ENCODE data around the gene ADCY10. TPM values are rescaled to one million over a fixed set of nuclear protein-coding genes. Genes with fewer than 3 reads are reported as not detected.

Gene ADCY10
- total RNA-seq, 1 donor from 2014 or later = not detected

GRCh38 chr1:167765496-167765895, 148.4 kb downstream of the ADCY10 start:
- H3K9me3 ChIP-seq = no peaks in the 10 kb centered on the region
- H3K4me3 ChIP-seq = no peak overlapping the region
- DNase-seq (ENCODE audit: extremely low spot score in 2 of 2) = no peak
- peaks cover 0 to 23% of the 10 kb centered on the region in 2 donors for H3K36me3 ChIP-seq
- H3K4me1 ChIP-seq = peaks cover 21% of the 10 kb centered on the region
- H3K27me3 ChIP-seq = no peaks in the 10 kb centered on the region
- intact Hi-C loops (cut with DNase I) = no loop called here
- H3K27ac ChIP-seq = no peak overlapping the region
- TF ChIP-seq POLR2A (IDR thresholded peaks at IDR 0.05) = no peak
- TF ChIP-seq, protein P1, sequence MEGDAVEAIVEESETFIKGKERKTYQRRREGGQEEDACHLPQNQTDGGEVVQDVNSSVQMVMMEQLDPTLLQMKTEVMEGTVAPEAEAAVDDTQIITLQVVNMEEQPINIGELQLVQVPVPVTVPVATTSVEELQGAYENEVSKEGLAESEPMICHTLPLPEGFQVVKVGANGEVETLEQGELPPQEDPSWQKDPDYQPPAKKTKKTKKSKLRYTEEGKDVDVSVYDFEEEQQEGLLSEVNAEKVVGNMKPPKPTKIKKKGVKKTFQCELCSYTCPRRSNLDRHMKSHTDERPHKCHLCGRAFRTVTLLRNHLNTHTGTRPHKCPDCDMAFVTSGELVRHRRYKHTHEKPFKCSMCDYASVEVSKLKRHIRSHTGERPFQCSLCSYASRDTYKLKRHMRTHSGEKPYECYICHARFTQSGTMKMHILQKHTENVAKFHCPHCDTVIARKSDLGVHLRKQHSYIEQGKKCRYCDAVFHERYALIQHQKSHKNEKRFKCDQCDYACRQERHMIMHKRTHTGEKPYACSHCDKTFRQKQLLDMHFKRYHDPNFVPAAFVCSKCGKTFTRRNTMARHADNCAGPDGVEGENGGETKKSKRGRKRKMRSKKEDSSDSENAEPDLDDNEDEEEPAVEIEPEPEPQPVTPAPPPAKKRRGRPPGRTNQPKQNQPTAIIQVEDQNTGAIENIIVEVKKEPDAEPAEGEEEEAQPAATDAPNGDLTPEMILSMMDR (IDR thresholded peaks at IDR 0.05) = no peak
- no peak for TF ChIP-seq POLR2AphosphoS5 (IDR thresholded peaks at IDR 0.05; ENCODE audit: insufficient read depth in 1 of 2, low read depth in 1 of 2)

GRCh38 chr1:167764458-167765330, 149.2 kb downstream of the ADCY10 start:
- Histone ChIP-seq H3K4me1 (peaks cover 21% of the 10 kb centered on the region), H3K27me3 (no peaks in the 10 kb centered on the region), H3K4me3 (no peak overlapping the region), H3K27ac (no peak overlapping the region), H3K36me3 (peaks cover 0 to 23% of the 10 kb centered on the region in 2 donors), H3K9me3 (no peaks in the 10 kb centered on the region)
- no peak for TF ChIP-seq POLR2A (IDR thresholded peaks at IDR 0.05)
- TF ChIP-seq, protein P1 (IDR thresholded peaks at IDR 0.05) = no peak
- TF ChIP-seq POLR2AphosphoS5 (IDR thresholded peaks at IDR 0.05; ENCODE audit: insufficient read depth in 1 of 2, low read depth in 1 of 2) = no peak
- DNase-seq (ENCODE audit: extremely low spot score in 2 of 2) = no peak
- intact Hi-C loops (cut with DNase I) = no loop called here

DNA sequence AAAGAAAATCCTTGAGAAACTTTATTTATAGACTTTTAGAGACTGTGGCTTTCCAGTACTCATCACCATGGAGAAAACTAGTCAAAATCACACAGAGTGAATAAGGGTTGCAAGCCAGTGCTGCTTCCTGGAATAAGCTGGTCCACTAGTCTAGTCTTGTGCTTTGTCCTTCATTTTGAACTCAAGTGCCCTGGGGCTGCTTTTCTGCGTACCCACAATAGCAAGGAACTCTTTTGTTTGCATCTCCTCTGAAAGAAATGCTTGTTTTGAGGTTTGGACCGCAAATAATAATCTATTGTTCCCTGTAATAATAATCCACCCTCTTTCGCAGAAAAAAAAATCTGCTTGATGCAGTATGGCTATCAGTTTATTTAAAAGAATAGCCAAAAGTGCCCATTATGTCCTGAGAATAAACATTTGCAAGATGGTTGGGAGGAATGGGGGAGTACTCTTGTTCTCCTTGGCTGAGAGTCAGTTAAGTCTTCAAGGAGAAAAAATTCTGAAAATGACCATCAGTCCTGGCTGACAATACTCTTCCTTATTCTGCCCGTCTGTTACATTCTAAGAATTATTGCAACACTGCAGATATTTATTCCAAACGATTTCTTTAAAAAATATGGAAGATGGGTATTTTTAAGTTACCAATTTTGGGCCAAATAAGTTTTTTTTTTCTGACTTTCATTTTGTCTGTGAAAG, 150.3 kb downstream of the ADCY10 start:
- H3K4me1 ChIP-seq = peaks cover 21% of the 10 kb centered on the region
- H3K27ac ChIP-seq = no peak overlapping the region
- no peak for DNase-seq (ENCODE audit: extremely low spot score in 2 of 2)
- H3K36me3 ChIP-seq = peaks cover 0 to 18% of the 10 kb centered on the region in 2 donors
- no peaks in the 10 kb centered on the region for H3K9me3 ChIP-seq
- TF ChIP-seq, protein P1 (IDR thresholded peaks at IDR 0.05) = no peak
- no peak for TF ChIP-seq POLR2AphosphoS5 (IDR thresholded peaks at IDR 0.05; ENCODE audit: insufficient read depth in 1 of 2, low read depth in 1 of 2)
- no peak for TF ChIP-seq POLR2A (IDR thresholded peaks at IDR 0.05)
- H3K27me3 ChIP-seq = no peaks in the 10 kb centered on the region
- intact Hi-C loops (cut with DNase I) = no loop called here
- H3K4me3 ChIP-seq = no peak overlapping the region

GRCh38 chr1:167762061-167762746, 151.7 kb downstream of the ADCY10 start:
- H3K27ac ChIP-seq = no peak overlapping the region
- H3K27me3 ChIP-seq = no peaks in the 10 kb centered on the region
- peaks cover 28% of the 10 kb centered on the region for H3K4me1 ChIP-seq
- no peaks in the 10 kb centered on the region for H3K9me3 ChIP-seq
- no peak for TF ChIP-seq POLR2AphosphoS5 (IDR thresholded peaks at IDR 0.05; ENCODE audit: insufficient read depth in 1 of 2, low read depth in 1 of 2)
- TF ChIP-seq, protein P1 (IDR thresholded peaks at IDR 0.05) = no peak
- TF ChIP-seq POLR2A (IDR thresholded peaks at IDR 0.05) = no peak
- no peak for DNase-seq (ENCODE audit: extremely low spot score in 2 of 2)
- no peak overlapping the region for H3K4me3 ChIP-seq
- H3K36me3 ChIP-seq = peaks cover 0 to 17% of the 10 kb centered on the region in 2 donors
- intact Hi-C loops (cut with DNase I) = no loop called here

Measured in vagina (tissue), 2 donors.